Suprapubic skin (tissue), 4 donors: ENCODE data around the gene PPP2R1A. TPM values are rescaled to one million over a fixed set of nuclear protein-coding genes. Genes with fewer than 3 reads are reported as not detected.

ENCODE experiments used
- DNase-seq, 2 donors: peaks; one replicate each; pipeline ENCODE4 v3.0.0-alpha.2; 2019; ENCODE audit warnings: low spot score in 2 of 2
- H3K27ac ChIP-seq: fragments of 200-600 bp; sonication (generic); one replicate; pipeline ENCODE4 v1.5.1; 2019
- H3K27me3 ChIP-seq: fragments of 200-600 bp; sonication (generic); one replicate; pipeline ENCODE4 v1.5.1; 2019
- H3K36me3 ChIP-seq: fragments of 200-600 bp; sonication (generic); one replicate; pipeline ENCODE4 v1.5.1; 2019
- H3K4me1 ChIP-seq: fragments of 200-600 bp; sonication (generic); one replicate; pipeline ENCODE4 v1.5.1; 2019
- H3K4me3 ChIP-seq: fragments of 200-600 bp; sonication (generic); one replicate; pipeline ENCODE4 v1.5.1; 2019; ENCODE audit warnings: mild to moderate bottlenecking
- H3K9me3 ChIP-seq: fragments of 200-600 bp; sonication (generic); one replicate; pipeline ENCODE4 v1.5.1; 2019
- EP300 ChIP-seq: sonication (generic); formaldehyde crosslinking; IDR thresholded peaks from one replicate; pipeline ENCODE4 v1.6.1; 2017; ENCODE audit warnings: antibody characterized with exemption
- POLR2A ChIP-seq, 2 donors: fragments of 450-650 bp; IDR thresholded peaks; one replicate each; pipeline ENCODE4 v1.6.1; 2017; ENCODE audit warnings: antibody characterized with exemption in 2 of 2, mild to moderate bottlenecking in 2 of 2, moderate library complexity in 2 of 2
- POLR2AphosphoS5 ChIP-seq, 3 donors: sonication (generic); formaldehyde crosslinking; IDR thresholded peaks; one replicate each; pipeline ENCODE4 v1.6.1; 2017; ENCODE audit warnings: antibody characterized with exemption in 3 of 3
- WGBS: methylation state at CpG from one replicate; pipeline ENCODE4 v1.1.5; 2018; 5-methylcytosine and 5-hydroxymethylcytosine counted together
- total RNA-seq, 4 donors: library from RNA; depleted of rRNA; stranded (reverse); fragments of >200 nt; gene quantifications; one replicate each; pipeline ENCODE4 v1.1.0, GENCODE V29; 2016
- TF ChIP-seq, protein P1 (sequence below), 2 donors: fragments of 200-600 bp in 1 of 2; fragments of 450-650 bp in 1 of 2; sonication (generic) in 1 of 2; IDR thresholded peaks; one replicate each; pipeline ENCODE4 v1.5.1; 2016 to 2019; ENCODE audit warnings: antibody characterized with exemption in 2 of 2, mild to moderate bottlenecking in 1 of 2, moderate library complexity in 1 of 2

Gene PPP2R1A
- total RNA-seq, 4 donors from 2014 or later, result 206 to 285 (median 217) TPM

DNA sequence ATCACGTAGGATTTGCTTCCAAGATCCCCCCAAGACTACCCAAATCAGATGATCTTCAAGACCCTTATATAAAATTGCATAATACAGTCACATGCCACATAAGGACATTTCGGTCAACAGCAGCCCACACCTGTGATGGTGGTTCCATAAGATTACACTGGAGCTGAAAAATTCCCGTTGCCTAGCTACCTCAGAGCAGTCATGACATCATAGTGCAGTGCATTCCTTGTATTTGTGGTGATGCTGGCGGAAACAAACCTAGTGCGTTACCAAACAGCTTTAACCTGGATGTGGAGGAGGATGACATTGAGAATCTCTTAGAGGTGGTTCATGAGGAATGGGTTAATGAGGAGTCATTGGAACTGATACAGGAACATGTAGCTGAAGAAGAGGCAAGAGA is 84.3 kb downstream of the PPP2R1A start:
- TF ChIP-seq POLR2A (IDR thresholded peaks at IDR 0.05), result no peak
- TF ChIP-seq, protein P1, sequence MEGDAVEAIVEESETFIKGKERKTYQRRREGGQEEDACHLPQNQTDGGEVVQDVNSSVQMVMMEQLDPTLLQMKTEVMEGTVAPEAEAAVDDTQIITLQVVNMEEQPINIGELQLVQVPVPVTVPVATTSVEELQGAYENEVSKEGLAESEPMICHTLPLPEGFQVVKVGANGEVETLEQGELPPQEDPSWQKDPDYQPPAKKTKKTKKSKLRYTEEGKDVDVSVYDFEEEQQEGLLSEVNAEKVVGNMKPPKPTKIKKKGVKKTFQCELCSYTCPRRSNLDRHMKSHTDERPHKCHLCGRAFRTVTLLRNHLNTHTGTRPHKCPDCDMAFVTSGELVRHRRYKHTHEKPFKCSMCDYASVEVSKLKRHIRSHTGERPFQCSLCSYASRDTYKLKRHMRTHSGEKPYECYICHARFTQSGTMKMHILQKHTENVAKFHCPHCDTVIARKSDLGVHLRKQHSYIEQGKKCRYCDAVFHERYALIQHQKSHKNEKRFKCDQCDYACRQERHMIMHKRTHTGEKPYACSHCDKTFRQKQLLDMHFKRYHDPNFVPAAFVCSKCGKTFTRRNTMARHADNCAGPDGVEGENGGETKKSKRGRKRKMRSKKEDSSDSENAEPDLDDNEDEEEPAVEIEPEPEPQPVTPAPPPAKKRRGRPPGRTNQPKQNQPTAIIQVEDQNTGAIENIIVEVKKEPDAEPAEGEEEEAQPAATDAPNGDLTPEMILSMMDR (IDR thresholded peaks at IDR 0.05), result no peak
- peaks cover 27% of the 10 kb centered on the region for H3K36me3 ChIP-seq
- H3K27me3 ChIP-seq, result no peaks in the 10 kb centered on the region
- H3K9me3 ChIP-seq, result no peaks in the 10 kb centered on the region
- no peak overlapping the region for H3K4me3 ChIP-seq
- DNase-seq, result no peak
- WGBS, result 71% methylated on average over 5 of the region's 5 CpGs
- H3K27ac ChIP-seq, result no peak overlapping the region
- peaks cover 25% of the 10 kb centered on the region for H3K4me1 ChIP-seq

DNA sequence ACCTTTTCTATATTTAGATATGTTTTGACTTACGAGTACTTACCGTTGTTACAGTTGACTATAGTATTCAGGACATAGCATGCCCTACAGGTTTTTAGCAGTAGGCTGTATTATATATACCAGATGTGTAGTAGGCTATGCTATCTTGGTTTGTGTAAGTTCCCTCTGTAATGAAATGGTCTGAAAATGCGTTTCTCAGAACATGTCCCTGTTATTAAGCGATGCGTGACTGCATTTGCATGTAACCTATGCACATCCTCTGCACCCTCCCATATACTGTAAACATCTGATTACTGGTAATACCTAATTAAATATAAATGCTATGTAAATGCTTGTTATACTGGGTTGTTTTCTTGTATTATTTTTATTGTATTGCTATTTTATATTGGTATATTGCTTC is 86.1 kb downstream of the PPP2R1A start:
- H3K4me3 ChIP-seq, result no peak overlapping the region
- DNase-seq, result no peak
- H3K9me3 ChIP-seq, result no peaks in the 10 kb centered on the region
- H3K27me3 ChIP-seq, result no peaks in the 10 kb centered on the region
- WGBS, result 83% methylated on average over 5 of the region's 5 CpGs
- TF ChIP-seq EP300 (no peak), POLR2A (IDR thresholded peaks at IDR 0.05) (no peak), POLR2AphosphoS5 (IDR thresholded peaks at IDR 0.05) (no peak)
- TF ChIP-seq, protein P1 (IDR thresholded peaks at IDR 0.05), result no peak
- H3K27ac ChIP-seq, result no peak overlapping the region
- H3K4me1 ChIP-seq, result peaks cover 17% of the 10 kb centered on the region
- H3K36me3 ChIP-seq, result peaks cover 27% of the 10 kb centered on the region

DNA sequence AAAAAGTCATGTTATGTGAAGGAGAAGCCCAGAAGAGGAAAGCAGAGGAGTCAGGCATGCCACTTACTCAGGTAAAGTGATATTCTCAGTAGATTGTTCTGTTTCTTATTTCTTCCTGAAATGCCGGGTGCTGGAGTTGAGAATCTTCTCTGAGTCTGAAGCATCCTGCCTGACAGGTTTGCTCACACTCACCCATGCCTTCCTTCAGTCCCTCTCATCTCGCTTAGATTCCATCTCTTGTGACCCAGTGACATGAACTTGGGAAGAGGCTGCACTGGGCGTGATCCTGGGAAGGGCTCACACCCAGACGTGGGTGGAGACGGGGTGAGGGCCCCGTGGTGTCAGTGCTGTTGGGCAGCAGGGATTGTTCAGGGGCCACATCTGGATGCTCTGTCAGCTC is 87.6 kb downstream of the PPP2R1A start:
- TF ChIP-seq POLR2A (IDR thresholded peaks at IDR 0.05) (no peak), POLR2AphosphoS5 (IDR thresholded peaks at IDR 0.05) (no peak), EP300 (no peak)
- TF ChIP-seq, protein P1 (IDR thresholded peaks at IDR 0.05), result no peak
- 68% methylated on average over 6 of the region's 6 CpGs for WGBS
- Histone ChIP-seq H3K4me1 (peaks cover 13% of the 10 kb centered on the region), H3K36me3 (peaks cover 35% of the 10 kb centered on the region), H3K27ac (no peak overlapping the region), H3K27me3 (no peaks in the 10 kb centered on the region), H3K9me3 (no peaks in the 10 kb centered on the region), H3K4me3 (no peak overlapping the region)
- DNase-seq, result no peak

Other genes starting within 250 kb of the PPP2R1A start
- gene ZNF350, start 203.2 kb upstream of the PPP2R1A start, total RNA-seq, result 10 to 100 TPM in 2 of 4 donors, 1 to 10 TPM in 2; 7.0 to 15.9 (median 11.9) TPM
- gene ZNF615, start 181.8 kb upstream of the PPP2R1A start, total RNA-seq, result 10 to 100 TPM; 10.2 to 19.6 (median 13.6) TPM
- gene ZNF614, start 161.7 kb upstream of the PPP2R1A start, total RNA-seq, result 1 to 10 TPM; 4.1 to 8.5 (median 4.6) TPM
- 10 to 100 TPM in 3 of 4 donors, 1 to 10 TPM in 1; 5.6 to 41.1 (median 13.4) TPM for gene ZNF432, start 141.2 kb upstream of the PPP2R1A start, total RNA-seq
- gene ZNF841, start 94.3 kb upstream of the PPP2R1A start, total RNA-seq, result 10 to 100 TPM; 12.4 to 33.7 (median 18.6) TPM
- gene ZNF616, start 50.1 kb upstream of the PPP2R1A start, total RNA-seq, result 10 to 100 TPM in 1 of 4 donors, 1 to 10 TPM in 3; 5.1 to 12.2 (median 6.6) TPM
- gene ZNF836, start 18.4 kb upstream of the PPP2R1A start, total RNA-seq, result 10 to 100 TPM in 3 of 4 donors, 1 to 10 TPM in 1; 7.3 to 25.7 (median 15.9) TPM
- 10 to 100 TPM in 2 of 4 donors, 1 to 10 TPM in 2; 8.0 to 17.1 (median 12.3) TPM for gene ZNF766, start 79.5 kb downstream of the PPP2R1A start, total RNA-seq
- gene ZNF480, start 107.1 kb downstream of the PPP2R1A start, total RNA-seq, result 10 to 100 TPM in 1 of 4 donors, 1 to 10 TPM in 3; 4.3 to 11.4 (median 7.2) TPM
- 1 to 10 TPM; 1.0 to 5.3 (median 1.2) TPM for gene ZNF610, start 146.2 kb downstream of the PPP2R1A start, total RNA-seq
- gene ZNF880, start 179.9 kb downstream of the PPP2R1A start, total RNA-seq, result 10 to 100 TPM; 12.1 to 30.5 (median 17.5) TPM
- gene ZNF528, start 207.8 kb downstream of the PPP2R1A start, total RNA-seq, result 10 to 100 TPM in 3 of 4 donors, 1 to 10 TPM in 1; 8.0 to 41.9 (median 12.3) TPM
- gene ZNF534, start 239.1 kb downstream of the PPP2R1A start, total RNA-seq, result under 1 TPM in 1 of 4 donors, not detected in 3; 0.30 TPM